A673 (cell line): ENCODE results near the gene RPS6KA2. TPM values are rescaled to one million over a fixed set of nuclear protein-coding genes. Genes with fewer than 3 reads are reported as not detected.

ENCODE experiments used
- BruUV-seq: library from RNA; stranded (reverse); fragments of 400-500 nt; replicated peaks from 2 replicates; lab custom pipeline; 2021; lab: Mats Ljungman, UMichigan
- CTCF ChIA-PET: fragments of 300-600 bp; sonication (Branson Sonifier 250); formaldehyde crosslinking; loops from one replicate; lab custom pipeline; 2022; ENCODE audit warnings: antibody characterized with exemption; lab: Charles Lee
- POLR2A ChIA-PET: fragments of 300-600 bp; sonication (Branson Sonifier 250); formaldehyde crosslinking; loops from one replicate; lab custom pipeline; 2022; ENCODE audit warnings: antibody characterized with exemption; ENCODE audit not compliant: low non-redundant PET; lab: Charles Lee
- DNase-seq: peaks from one replicate; pipeline ENCODE4 v3.0.0-alpha.2; 2015; ENCODE audit warnings: low spot score
- H3K27ac ChIP-seq: fragments of 200-600 bp; sonication (generic); 2 replicates; pipeline ENCODE4 v1.5.1; 2016; ENCODE audit warnings: mixed run types, low read depth, mild to moderate bottlenecking, mixed read lengths, antibody characterized with exemption, low read length; ENCODE audit not compliant: poor library complexity, severe bottlenecking
- H3K27me3 ChIP-seq: fragments of 200-600 bp; sonication (generic); replicated peaks from 2 replicates; pipeline ENCODE4 v1.6.1; 2017; ENCODE audit warnings: mixed run types, low read depth, mild to moderate bottlenecking, mixed read lengths, antibody characterized with exemption, low read length; ENCODE audit not compliant: insufficient read depth, poor library complexity
- H3K36me3 ChIP-seq: fragments of 200-600 bp; sonication (generic); 2 replicates; pipeline ENCODE4 v1.6.1; 2016; ENCODE audit warnings: mixed run types, mild to moderate bottlenecking, mixed read lengths, antibody characterized with exemption, low read length; ENCODE audit not compliant: insufficient read depth, poor library complexity, severe bottlenecking
- H3K4me1 ChIP-seq: fragments of 200-600 bp; sonication (generic); 2 replicates; pipeline ENCODE4 v1.6.1; 2017; ENCODE audit warnings: mixed run types, mild to moderate bottlenecking, mixed read lengths, antibody characterized with exemption, low read length; ENCODE audit not compliant: insufficient read depth, poor library complexity, severe bottlenecking
- H3K4me3 ChIP-seq: fragments of 200-600 bp; sonication (generic); 2 replicates; pipeline ENCODE4 v1.5.1; 2016; ENCODE audit warnings: low read depth, mixed run types, mild to moderate bottlenecking, mixed read lengths, low read length; ENCODE audit not compliant: poor library complexity, severe bottlenecking
- H3K9me3 ChIP-seq: fragments of 200-600 bp; sonication (generic); 2 replicates; pipeline ENCODE4 v1.6.1; 2016; ENCODE audit warnings: mixed run types, low read depth, mild to moderate bottlenecking, mixed read lengths, antibody characterized with exemption, low read length; ENCODE audit not compliant: poor library complexity, severe bottlenecking
- CTCF ChIP-seq: fragments of 300-800, 200-600 bp; sonication (generic); conservative IDR thresholded peaks from 2 replicates; pipeline ENCODE4 v1.5.1; 2017; ENCODE audit warnings: low read depth, mild to moderate bottlenecking, antibody characterized with exemption, low read length, moderate library complexity, mixed read lengths
- EZH2 ChIP-seq: fragments of 200-600 bp; sonication (generic); IDR thresholded peaks from 2 replicates; pipeline ENCODE4 v1.6.1; 2017; ENCODE audit warnings: borderline replicate concordance, low read depth, mild to moderate bottlenecking, mixed read lengths, antibody characterized with exemption, low read length; ENCODE audit not compliant: poor library complexity, severe bottlenecking
- intact Hi-C: fragments of 100-400 bp; cut with micrococcal nuclease; formaldehyde crosslinking; loops from one replicate; pipeline ENCODE4 v1.10.0; 2022; ENCODE audit not compliant: unreplicated experiment
- total RNA-seq: library from RNA; stranded (reverse); gene quantifications from 2 replicates; pipeline ENCODE4 v1.2.3, GENCODE V29; 2021

Gene RPS6KA2
- total RNA-seq, 1 experiment from 2014 or later = 30.1 TPM

GRCh38 chr6:166667796-166668610, 41.0 kb upstream of the RPS6KA2 start:
- POLR2A ChIA-PET = no interaction called here
- CTCF ChIA-PET = no interaction called here

GRCh38 chr6:166664135-166664534, 37.1 kb upstream of the RPS6KA2 start:
- Histone ChIP-seq H3K27ac (no peak overlapping the region), H3K36me3 (no peaks in the 10 kb centered on the region), H3K4me1 (peaks cover 8% of the 10 kb centered on the region), H3K27me3 (no peaks in the 10 kb centered on the region), H3K9me3 (no peaks in the 10 kb centered on the region), H3K4me3 (no peak overlapping the region)
- DNase-seq = no peak
- no peak for TF ChIP-seq EZH2
- no peak for TF ChIP-seq CTCF
- POLR2A ChIA-PET = interaction anchor here (0.6 kb wide), 1 partner anchor 37 kb away, joined by 3 read pairs; no protein-coding TSS in a partner anchor
- CTCF ChIA-PET = no interaction called here
- intact Hi-C loops = no loop called here
- no TSS peak for BruUV-seq

More at GRCh38 chr6:166667796-166668610, 41.0 kb upstream of the RPS6KA2 start:
- H3K9me3 ChIP-seq = peaks cover 5% of the 10 kb centered on the region
- peaks cover 26% of the 10 kb centered on the region for H3K4me1 ChIP-seq
- H3K27me3 ChIP-seq = no peaks in the 10 kb centered on the region
- no peak for DNase-seq
- H3K27ac ChIP-seq = no peak overlapping the region
- H3K36me3 ChIP-seq = no peaks in the 10 kb centered on the region
- intact Hi-C loops = no loop called here
- BruUV-seq = no TSS peak
- no peak for TF ChIP-seq EZH2
- TF ChIP-seq CTCF = no peak
- H3K4me3 ChIP-seq = no peak overlapping the region

GRCh38 chr6:166663568-166663967, 36.5 kb upstream of the RPS6KA2 start:
- Histone ChIP-seq H3K36me3 (no peaks in the 10 kb centered on the region), H3K27ac (no peak overlapping the region), H3K27me3 (no peaks in the 10 kb centered on the region), H3K4me1 (peaks cover 8% of the 10 kb centered on the region), H3K4me3 (no peak overlapping the region), H3K9me3 (no peaks in the 10 kb centered on the region)
- no TSS peak for BruUV-seq
- CTCF ChIA-PET = no interaction called here
- TF ChIP-seq CTCF = no peak
- no peak for TF ChIP-seq EZH2
- POLR2A ChIA-PET = interaction anchor here (0.6 kb wide), 1 partner anchor 36 kb away, joined by 3 read pairs; no protein-coding TSS in a partner anchor
- intact Hi-C loops = no loop called here
- no peak for DNase-seq
